ENCODE results near the gene PCDHGA8.
"Not testable (repeated sequence)": the region's sequence is repeated elsewhere in the genome, so short reads cannot be mapped to it uniquely, and the experiment has no call there.

PCDHGA8 gene

DNA sequence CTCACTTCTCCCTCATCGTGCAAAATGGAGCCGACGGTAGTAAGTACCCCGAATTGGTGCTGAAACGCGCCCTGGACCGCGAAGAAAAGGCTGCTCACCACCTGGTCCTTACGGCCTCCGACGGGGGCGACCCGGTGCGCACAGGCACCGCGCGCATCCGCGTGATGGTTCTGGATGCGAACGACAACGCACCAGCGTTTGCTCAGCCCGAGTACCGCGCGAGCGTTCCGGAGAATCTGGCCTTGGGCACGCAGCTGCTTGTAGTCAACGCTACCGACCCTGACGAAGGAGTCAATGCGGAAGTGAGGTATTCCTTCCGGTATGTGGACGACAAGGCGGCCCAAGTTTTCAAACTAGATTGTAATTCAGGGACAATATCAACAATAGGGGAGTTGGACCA, 38.9 kb downstream of the PCDHGA8 start:
- Mint-ChIP-seq H3K4me3 (no peak overlapping the region), H3K36me3 (ENCODE audit: low read depth) (peaks cover 99% of the 10 kb centered on the region), H3K27me3 (ENCODE audit: low read depth) (peaks cover 4% of the 10 kb centered on the region)

GRCh38 chr5:141432308-141432707, 39.9 kb downstream of the PCDHGA8 start:
- not testable (repeated sequence) for H3K27ac Mint-ChIP-seq; H3K27me3 Mint-ChIP-seq (ENCODE audit: low read depth); H3K4me1 Mint-ChIP-seq; H3K4me3 Mint-ChIP-seq
- H3K9me3 Mint-ChIP-seq, result peaks cover 79% of the 10 kb centered on the region
- peaks cover 99% of the 10 kb centered on the region for H3K36me3 Mint-ChIP-seq (ENCODE audit: low read depth)

More for the DNA sequence above, 38.9 kb downstream of the PCDHGA8 start:
- Mint-ChIP-seq H3K27ac (no peak overlapping the region), H3K9me3 (peaks cover 79% of the 10 kb centered on the region), H3K4me1 (no peaks in the 10 kb centered on the region)
- TF ChIP-seq, protein P1, sequence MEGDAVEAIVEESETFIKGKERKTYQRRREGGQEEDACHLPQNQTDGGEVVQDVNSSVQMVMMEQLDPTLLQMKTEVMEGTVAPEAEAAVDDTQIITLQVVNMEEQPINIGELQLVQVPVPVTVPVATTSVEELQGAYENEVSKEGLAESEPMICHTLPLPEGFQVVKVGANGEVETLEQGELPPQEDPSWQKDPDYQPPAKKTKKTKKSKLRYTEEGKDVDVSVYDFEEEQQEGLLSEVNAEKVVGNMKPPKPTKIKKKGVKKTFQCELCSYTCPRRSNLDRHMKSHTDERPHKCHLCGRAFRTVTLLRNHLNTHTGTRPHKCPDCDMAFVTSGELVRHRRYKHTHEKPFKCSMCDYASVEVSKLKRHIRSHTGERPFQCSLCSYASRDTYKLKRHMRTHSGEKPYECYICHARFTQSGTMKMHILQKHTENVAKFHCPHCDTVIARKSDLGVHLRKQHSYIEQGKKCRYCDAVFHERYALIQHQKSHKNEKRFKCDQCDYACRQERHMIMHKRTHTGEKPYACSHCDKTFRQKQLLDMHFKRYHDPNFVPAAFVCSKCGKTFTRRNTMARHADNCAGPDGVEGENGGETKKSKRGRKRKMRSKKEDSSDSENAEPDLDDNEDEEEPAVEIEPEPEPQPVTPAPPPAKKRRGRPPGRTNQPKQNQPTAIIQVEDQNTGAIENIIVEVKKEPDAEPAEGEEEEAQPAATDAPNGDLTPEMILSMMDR (IDR thresholded peaks at IDR 0.05; ENCODE audit: unreplicated experiment in 3 of 3), result no peak

GRCh38 chr5:141432726-141433125, 40.3 kb downstream of the PCDHGA8 start:
- not testable (repeated sequence) for H3K27me3 Mint-ChIP-seq (ENCODE audit: low read depth); H3K27ac Mint-ChIP-seq; H3K4me3 Mint-ChIP-seq; H3K4me1 Mint-ChIP-seq
- peaks cover 78% of the 10 kb centered on the region for H3K9me3 Mint-ChIP-seq
- peaks cover 99% of the 10 kb centered on the region for H3K36me3 Mint-ChIP-seq (ENCODE audit: low read depth)

GRCh38 chr5:141434006-141434405, 41.6 kb downstream of the PCDHGA8 start:
- Mint-ChIP-seq H3K9me3 (peaks cover 76% of the 10 kb centered on the region), H3K27me3 (ENCODE audit: low read depth) (no peaks in the 10 kb centered on the region), H3K4me3 (no peak overlapping the region), H3K4me1 (no peaks in the 10 kb centered on the region), H3K27ac (no peak overlapping the region), H3K36me3 (ENCODE audit: low read depth) (peaks cover 95% of the 10 kb centered on the region)
- TF ChIP-seq, protein P1 (IDR thresholded peaks at IDR 0.05; ENCODE audit: unreplicated experiment in 3 of 3), result no peak

DNA sequence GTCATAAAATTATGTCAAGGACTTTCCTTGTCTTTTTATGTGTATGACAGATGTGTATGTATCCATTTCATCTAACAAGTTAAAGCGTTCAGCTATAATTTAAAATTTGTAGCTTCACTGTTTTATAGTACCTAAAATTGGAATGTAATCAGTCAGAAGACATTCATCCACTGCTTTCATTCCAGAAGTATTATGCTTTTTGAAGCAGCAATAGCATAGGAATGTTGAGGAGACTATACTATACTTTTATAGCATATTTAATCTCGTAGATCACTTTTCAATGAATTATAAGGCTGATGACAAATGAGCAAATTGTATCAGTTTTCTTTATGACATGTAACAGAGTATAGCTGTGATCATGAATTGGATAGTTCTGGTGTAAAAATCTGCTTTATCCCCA, 44.8 kb downstream of the PCDHGA8 start:
- Mint-ChIP-seq H3K4me1 (no peaks in the 10 kb centered on the region), H3K9me3 (peaks cover 83% of the 10 kb centered on the region), H3K4me3 (no peak overlapping the region), H3K36me3 (ENCODE audit: low read depth) (peaks cover 93% of the 10 kb centered on the region), H3K27ac (no peak overlapping the region), H3K27me3 (ENCODE audit: low read depth) (no peaks in the 10 kb centered on the region)
- TF ChIP-seq, protein P1 (IDR thresholded peaks at IDR 0.05; ENCODE audit: unreplicated experiment in 3 of 3), result no peak

- TF ChIP-seq, protein P1 (IDR thresholded peaks at IDR 0.05; ENCODE audit: unreplicated experiment in 3 of 3), result no peak
- H3K27ac Mint-ChIP-seq, result no peak overlapping the region
- H3K9me3 Mint-ChIP-seq, result peaks cover 87% of the 10 kb centered on the region
- H3K27me3 Mint-ChIP-seq (ENCODE audit: low read depth), result no peaks in the 10 kb centered on the region
- no peaks in the 10 kb centered on the region for H3K4me1 Mint-ChIP-seq
- no peak overlapping the region for H3K4me3 Mint-ChIP-seq
- peaks cover 92% of the 10 kb centered on the region for H3K36me3 Mint-ChIP-seq (ENCODE audit: low read depth)
Measured at GRCh38 chr5:141439411-141440141, 47.1 kb downstream of the PCDHGA8 start.

DNA sequence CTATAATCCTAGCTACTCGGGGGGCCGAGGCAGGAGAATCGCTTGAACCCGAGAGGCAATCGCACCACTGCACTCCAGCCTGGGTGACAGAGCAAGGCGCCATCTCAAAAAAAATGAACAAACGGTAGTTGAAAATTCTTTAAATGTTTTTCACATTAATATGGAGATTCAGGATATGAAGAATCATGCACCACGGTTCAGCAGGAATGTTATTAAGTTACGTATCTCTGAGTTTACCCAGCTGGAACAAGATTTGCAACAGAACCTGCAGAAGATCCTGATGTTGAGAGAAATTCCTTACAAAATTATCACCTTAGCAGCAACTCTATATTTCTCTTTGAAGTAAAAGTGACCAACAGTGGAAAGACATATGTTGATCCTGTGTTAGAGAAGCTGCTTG, 47.9 kb downstream of the PCDHGA8 start:
- H3K4me3 Mint-ChIP-seq, result no peak overlapping the region
- H3K9me3 Mint-ChIP-seq, result peaks cover 85% of the 10 kb centered on the region
- H3K27me3 Mint-ChIP-seq (ENCODE audit: low read depth), result no peaks in the 10 kb centered on the region
- peaks cover 91% of the 10 kb centered on the region for H3K36me3 Mint-ChIP-seq (ENCODE audit: low read depth)
- H3K4me1 Mint-ChIP-seq, result no peaks in the 10 kb centered on the region
- TF ChIP-seq, protein P1 (IDR thresholded peaks at IDR 0.05; ENCODE audit: unreplicated experiment in 3 of 3), result no peak
- H3K27ac Mint-ChIP-seq, result no peak overlapping the region

All from nephron (organoid).